HG03439 (cell line): ENCODE data around the gene FICD.
A peak's percentile ranks its signal among the peaks of the same experiment; 100 is the strongest.
"Not testable (repeated sequence)": the region's sequence is repeated elsewhere in the genome, so short reads cannot be mapped to it uniquely, and the experiment has no call there.

Experiments
- ATAC-seq: cut with Tn5 transposase; IDR thresholded peaks from one replicate; pipeline ENCODE4 v1.9.1; 2021; ENCODE audit warnings: mild to moderate bottlenecking, moderate library complexity; ENCODE audit not compliant: unreplicated experiment

The FICD gene

GRCh38 chr12:108514973-108515814, at the start of gene FICD:
TSS of gene FICD (plus strand) at chr12:108515277. CDS start at chr12:108516973, 1,696 bp downstream.
- ATAC-seq = peak; percentile 88

- ATAC-seq = no peak
Measured at GRCh38 chr12:108465417-108465816, 49.7 kb upstream of the FICD start.

GRCh38 chr12:108468196-108468968, 46.7 kb upstream of the FICD start:
- ATAC-seq = no peak

- ATAC-seq = no peak
Measured at GRCh38 chr12:108473400-108474055, 41.5 kb upstream of the FICD start.

- ATAC-seq = no peak
Measured at GRCh38 chr12:108475396-108475795, 39.7 kb upstream of the FICD start.

GRCh38 chr12:108477055-108477880, 37.8 kb upstream of the FICD start:
- ATAC-seq = no peak

GRCh38 chr12:108477881-108478259, 37.2 kb upstream of the FICD start:
- ATAC-seq = no peak

GRCh38 chr12:108478611-108479206, 36.4 kb upstream of the FICD start:
- ATAC-seq = no peak

GRCh38 chr12:108479364-108480070, 35.6 kb upstream of the FICD start:
- no peak for ATAC-seq

- ATAC-seq = no peak
Measured at GRCh38 chr12:108482717-108483212, 32.3 kb upstream of the FICD start.

GRCh38 chr12:108483213-108484059, 31.6 kb upstream of the FICD start:
- no peak for ATAC-seq

GRCh38 chr12:108484431-108484830, 30.6 kb upstream of the FICD start:
- ATAC-seq = no peak

GRCh38 chr12:108484845-108485244, 30.2 kb upstream of the FICD start:
- ATAC-seq = no peak

- not testable (repeated sequence) for ATAC-seq
Measured at GRCh38 chr12:108485371-108485770, 29.7 kb upstream of the FICD start.

GRCh38 chr12:108487029-108487428, 28.0 kb upstream of the FICD start:
- ATAC-seq = not testable (repeated sequence)

- ATAC-seq = no peak
Measured at GRCh38 chr12:108491256-108491655, 23.8 kb upstream of the FICD start.

- ATAC-seq = no peak
Measured at GRCh38 chr12:108495054-108495453, 20.0 kb upstream of the FICD start.

- no peak for ATAC-seq
Measured at GRCh38 chr12:108495823-108496579, 19.1 kb upstream of the FICD start.
